Subcutaneous preadipocyte (primary cell): ENCODE measurements around the gene CETN3. TPM values are rescaled to one million over a fixed set of nuclear protein-coding genes. Genes with fewer than 3 reads are reported as not detected.

Experiments used
- total RNA-seq: library from RNA; depleted of rRNA; stranded (reverse); fragments of >200 nt; gene quantifications from 2 replicates; pipeline ENCODE4 v1.2.3, GENCODE V29; 2012

CETN3 gene
- 6.2 and 7.8 TPM in 2 replicates for total RNA-seq

DNA sequence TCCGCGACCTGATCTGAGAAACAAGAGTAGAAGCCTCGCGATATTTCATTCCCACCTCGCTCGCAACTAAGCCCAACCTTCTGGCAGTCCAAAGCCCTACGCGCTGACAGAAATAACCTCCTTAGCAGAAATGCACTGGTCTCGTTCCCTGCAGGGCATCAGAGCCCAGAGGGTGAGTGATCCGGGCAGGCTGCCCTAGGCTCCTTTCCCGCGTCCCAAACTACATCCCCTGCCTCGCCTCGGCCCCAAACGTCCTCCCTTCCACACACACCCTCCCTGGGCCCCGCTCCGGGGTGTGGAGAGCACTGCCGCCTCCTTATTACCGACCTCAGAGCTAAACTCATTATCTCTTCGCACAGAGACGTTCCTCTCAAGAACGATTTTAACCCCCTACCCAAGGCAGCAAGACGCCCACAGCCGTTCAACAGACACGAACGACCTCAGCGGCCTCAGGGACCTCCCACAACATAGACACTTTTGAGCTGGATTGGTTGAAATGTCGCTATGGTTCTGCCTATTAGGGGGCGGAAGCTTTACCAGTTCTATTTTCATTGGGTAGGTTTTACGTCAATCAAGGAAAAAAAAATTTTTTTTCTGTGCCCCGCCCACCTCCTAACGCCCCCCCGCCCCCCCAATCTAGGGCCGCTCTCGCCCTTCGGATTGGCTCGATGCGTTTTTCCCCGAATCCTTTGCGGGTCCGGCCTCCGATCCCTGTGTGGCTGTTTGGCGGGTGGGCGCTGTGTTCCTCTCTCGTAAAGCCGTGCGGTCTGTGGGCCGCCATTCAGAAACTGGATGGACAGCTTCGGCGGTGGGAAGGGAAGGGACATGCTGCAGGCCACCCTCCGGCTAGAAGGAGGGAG, at the start of gene CETN3:
TSS of gene CETN3 (minus strand) at position 439 of the 860 bp plus-strand sequence. CDS start at position 344, 95 bp downstream.

Other genes with a start within 250 kb of the CETN3 start
- 8.1 and 9.8 TPM in 2 replicates for gene MBLAC2, start 65.0 kb upstream of the CETN3 start, total RNA-seq
- gene POLR3G, start 65.1 kb upstream of the CETN3 start, total RNA-seq: 7.0 and 10.6 TPM in 2 replicates
- 10.7 and 12.1 TPM in 2 replicates for gene LYSMD3, start 119.8 kb upstream of the CETN3 start, total RNA-seq
- under 0.01 and 0.20 TPM in 2 replicates for gene ADGRV1, start 149.0 kb upstream of the CETN3 start, total RNA-seq